CD4-positive, alpha-beta T cell (primary cell): ENCODE measurements around the gene ALOX5AP. TPM values are rescaled to one million over a fixed set of nuclear protein-coding genes. Genes with fewer than 3 reads are reported as not detected.

Experiments used
- ATAC-seq: fragments of 200-7000 bp; cut with Tn5 transposase; one replicate; pipeline ENCODE4 v1.10.0; 2022; ENCODE audit warnings: mild to moderate bottlenecking; ENCODE audit not compliant: poor library complexity
- CTCF ChIA-PET: fragments of 350-600 bp; sonication (Branson Sonifier 250); formaldehyde crosslinking; loops from one replicate; lab custom pipeline; 2021; ENCODE audit warnings: antibody characterized with exemption, inconsistent platforms; lab: Charles Lee
- POLR2A ChIA-PET: fragments of 350-600 bp; sonication (Branson Sonifier 250); formaldehyde crosslinking; loops from one replicate; lab custom pipeline; 2021; ENCODE audit warnings: antibody characterized with exemption, inconsistent platforms; lab: Charles Lee
- DNase-seq, 14 experiments: peaks; one replicate each; pipeline ENCODE4 v3.0.0-alpha.2; 2013 to 2020; ENCODE audit warnings: mixed read lengths in 2 of 14
- H3K27ac ChIP-seq, 2 donors: one replicate each; pipeline versions ENCODE4 v1.5.1 to v1.7.0; 2013; ENCODE audit warnings: low read length in 2 of 2, low read depth in 1 of 2, mild to moderate bottlenecking in 1 of 2
- H3K27me3 ChIP-seq, 2 experiments: 1 replicate in 1 of 2; 2 replicates in 1 of 2; pipeline versions ENCODE4 v1.6.1 to v1.7.0; 2013; ENCODE audit warnings: low read length in 2 of 2, control low read depth in 1 of 2, mild to moderate bottlenecking in 1 of 2, moderate library complexity in 1 of 2; ENCODE audit not compliant: insufficient read depth in 2 of 2, control insufficient read depth in 1 of 2
- H3K36me3 ChIP-seq: one replicate; pipeline ENCODE4 v1.6.1; 2013; ENCODE audit warnings: low read length, control low read depth; ENCODE audit not compliant: insufficient read depth
- H3K4me1 ChIP-seq: one replicate; pipeline ENCODE4 v1.6.1; 2013; ENCODE audit warnings: low read length, control low read depth; ENCODE audit not compliant: insufficient read depth
- H3K4me3 ChIP-seq: one replicate; pipeline ENCODE4 v1.5.1; 2013; ENCODE audit warnings: mild to moderate bottlenecking, low read length, moderate library complexity
- H3K9me3 ChIP-seq, 2 experiments: 1 replicate in 1 of 2; 2 replicates in 1 of 2; pipeline versions ENCODE4 v1.6.1 to v1.7.0; 2013; ENCODE audit warnings: low read length in 2 of 2, mild to moderate bottlenecking in 2 of 2, control low read depth in 1 of 2, moderate library complexity in 1 of 2; ENCODE audit not compliant: control insufficient read depth in 1 of 2, insufficient read depth in 1 of 2
- H3K27ac Mint-ChIP-seq: one replicate; pipeline ENCODE4 v1.8.0; 2020; ENCODE audit warnings: mixed read lengths
- H3K27me3 Mint-ChIP-seq: one replicate; pipeline ENCODE4 v1.8.0; 2021; ENCODE audit warnings: mixed read lengths
- H3K36me3 Mint-ChIP-seq: one replicate; pipeline ENCODE4 v1.8.0; 2021; ENCODE audit warnings: low read depth, mixed read lengths
- H3K4me1 Mint-ChIP-seq: one replicate; pipeline ENCODE4 v1.8.0; 2021; ENCODE audit warnings: low read depth, mixed read lengths
- H3K4me3 Mint-ChIP-seq: one replicate; pipeline ENCODE4 v1.8.0; 2020; ENCODE audit warnings: mild to moderate bottlenecking, mixed read lengths
- H3K9me3 Mint-ChIP-seq: one replicate; pipeline ENCODE4 v1.8.0; 2020; ENCODE audit warnings: mixed read lengths
- intact Hi-C, 2 experiments: fragments of 100-400 bp; cut with DNase I in 1 of 2; cut with micrococcal nuclease in 1 of 2; formaldehyde crosslinking; loops; one replicate each; pipeline versions ENCODE4 v1.15.1 to v1.9.0; 2023 to 2025; cut with DNase I, micrococcal nuclease
- total RNA-seq, 174 experiments: library from RNA in 2 of 174; stranded (reverse) in 2 of 174; gene quantifications; one replicate each; pipeline ENCODE4 v1.2.3 and lab custom pipeline; 2021 to 2026
- TF ChIP-seq, protein P1 (sequence below): fragments of 200-600 bp; IDR thresholded peaks from one replicate; pipeline ENCODE4 v1.8.0; 2022; ENCODE audit warnings: antibody characterized with exemption, mild to moderate bottlenecking

ALOX5AP gene
- total RNA-seq, 2 experiments from 2014 or later, result 16.5 to 19.0 TPM

DNA sequence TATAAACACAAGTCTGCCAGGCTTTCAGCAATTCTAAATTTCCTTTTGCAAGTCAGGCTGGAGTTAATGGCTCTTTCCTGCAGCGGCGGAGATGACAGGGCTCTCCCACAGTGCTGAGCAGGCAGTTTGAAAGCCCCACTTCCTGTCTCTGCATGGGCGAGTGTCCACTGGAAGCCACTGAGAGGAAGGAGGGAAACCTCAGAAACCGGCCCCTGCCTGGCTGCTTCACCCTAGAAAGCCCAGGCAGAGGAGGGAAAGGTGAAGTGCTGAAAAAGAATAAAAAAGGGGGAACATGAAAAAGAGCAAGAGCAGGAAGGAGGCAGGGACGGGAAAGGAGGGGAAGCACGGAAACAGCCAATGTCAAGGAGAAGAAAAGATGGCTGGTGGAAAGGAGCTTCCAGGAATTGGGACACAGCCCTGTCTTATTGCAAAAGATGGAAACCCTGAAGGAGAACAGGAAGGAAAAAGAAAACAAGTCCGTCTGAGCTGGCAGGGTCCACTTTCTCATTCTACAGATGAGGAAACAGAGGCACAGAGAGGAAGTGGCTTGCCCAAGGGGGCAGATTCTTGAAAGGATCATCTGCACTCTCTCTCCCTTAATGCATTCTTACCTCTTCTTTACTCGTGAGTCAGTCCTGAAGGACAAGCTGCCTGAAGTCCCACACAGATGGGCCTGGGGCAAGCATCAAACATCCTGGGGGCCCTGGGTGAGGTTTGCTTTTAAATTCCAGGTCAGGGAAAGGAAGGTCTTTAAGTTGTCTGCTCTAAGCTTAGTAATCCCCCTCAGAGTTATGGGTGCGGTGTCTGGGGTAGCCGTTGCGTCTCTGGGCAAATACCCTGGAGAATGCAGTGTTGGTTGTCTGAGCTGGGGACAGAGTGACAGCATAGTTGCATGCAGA is 38.8 kb upstream of the ALOX5AP start:
- no peak overlapping the region for H3K27ac ChIP-seq
- Mint-ChIP-seq H3K9me3 (no peaks in the 10 kb centered on the region), H3K27ac (no peak overlapping the region), H3K36me3 (no peaks in the 10 kb centered on the region), H3K4me3 (no peak overlapping the region), H3K4me1 (peaks cover 10% of the 10 kb centered on the region), H3K27me3 (peaks cover 19% of the 10 kb centered on the region)
- H3K4me3 ChIP-seq, result no peak overlapping the region
- H3K9me3 ChIP-seq, result no peaks in the 10 kb centered on the region
- TF ChIP-seq, protein P1, sequence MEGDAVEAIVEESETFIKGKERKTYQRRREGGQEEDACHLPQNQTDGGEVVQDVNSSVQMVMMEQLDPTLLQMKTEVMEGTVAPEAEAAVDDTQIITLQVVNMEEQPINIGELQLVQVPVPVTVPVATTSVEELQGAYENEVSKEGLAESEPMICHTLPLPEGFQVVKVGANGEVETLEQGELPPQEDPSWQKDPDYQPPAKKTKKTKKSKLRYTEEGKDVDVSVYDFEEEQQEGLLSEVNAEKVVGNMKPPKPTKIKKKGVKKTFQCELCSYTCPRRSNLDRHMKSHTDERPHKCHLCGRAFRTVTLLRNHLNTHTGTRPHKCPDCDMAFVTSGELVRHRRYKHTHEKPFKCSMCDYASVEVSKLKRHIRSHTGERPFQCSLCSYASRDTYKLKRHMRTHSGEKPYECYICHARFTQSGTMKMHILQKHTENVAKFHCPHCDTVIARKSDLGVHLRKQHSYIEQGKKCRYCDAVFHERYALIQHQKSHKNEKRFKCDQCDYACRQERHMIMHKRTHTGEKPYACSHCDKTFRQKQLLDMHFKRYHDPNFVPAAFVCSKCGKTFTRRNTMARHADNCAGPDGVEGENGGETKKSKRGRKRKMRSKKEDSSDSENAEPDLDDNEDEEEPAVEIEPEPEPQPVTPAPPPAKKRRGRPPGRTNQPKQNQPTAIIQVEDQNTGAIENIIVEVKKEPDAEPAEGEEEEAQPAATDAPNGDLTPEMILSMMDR, result no peak
- H3K4me1 ChIP-seq, result peaks cover 5% of the 10 kb centered on the region
- ChIA-PET POLR2A (interaction anchor here (0.5 to 0.9 kb wide), 2 partner anchors 11 to 867 kb away, joined by 3 read pairs; no protein-coding TSS in a partner anchor), CTCF (no interaction called here)
- H3K27me3 ChIP-seq, result no peaks in the 10 kb centered on the region
- H3K36me3 ChIP-seq, result no peaks in the 10 kb centered on the region
- DNase-seq (peak in 2 of 14 experiments; percentile 23 to 26), ATAC-seq (no peak)
- intact Hi-C loops, result no loop called here

DNA sequence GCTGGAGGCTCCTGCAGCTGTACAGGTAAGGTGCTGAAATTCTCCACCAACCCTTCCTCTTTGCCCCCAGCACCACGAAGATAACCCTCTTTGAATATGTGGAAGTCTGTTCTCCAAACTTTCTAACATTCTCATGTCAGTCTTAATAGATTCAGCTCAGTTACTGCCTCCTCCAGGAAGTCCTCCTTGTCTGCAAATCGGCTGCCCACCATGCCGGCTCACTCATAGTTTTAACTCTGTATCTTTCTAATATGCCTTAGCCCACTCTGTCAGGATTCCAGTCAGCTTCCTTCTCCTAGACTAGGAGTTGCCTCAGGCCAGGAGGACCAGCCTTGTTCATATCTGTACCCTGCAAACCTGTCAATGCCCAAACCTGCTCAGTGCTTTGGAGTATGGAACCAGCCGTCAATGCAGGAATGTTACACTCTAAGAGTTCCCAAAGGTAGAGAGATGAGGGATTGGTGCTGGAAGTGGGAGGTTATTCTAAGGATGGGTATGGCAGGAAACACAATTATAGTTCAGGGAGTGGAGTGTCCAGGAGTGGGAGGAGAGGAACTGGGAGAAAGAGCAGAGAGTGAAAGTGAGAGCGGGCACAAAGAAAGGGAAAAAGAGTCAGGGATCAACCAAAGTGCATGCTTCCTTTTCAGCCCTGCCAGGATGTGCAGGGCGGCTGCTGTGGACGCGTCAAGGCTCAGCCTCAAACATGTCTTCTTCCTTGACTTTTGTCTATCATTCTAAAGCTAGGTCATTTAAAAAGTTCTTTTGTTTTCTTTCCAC is 38.0 kb upstream of the ALOX5AP start:
- ChIA-PET CTCF (no interaction called here), POLR2A (interaction anchor here (0.9 kb wide), 1 partner anchor 10 kb away, joined by 3 read pairs; no protein-coding TSS in a partner anchor)
- no peaks in the 10 kb centered on the region for H3K27me3 ChIP-seq
- Mint-ChIP-seq H3K9me3 (no peaks in the 10 kb centered on the region), H3K4me1 (peaks cover 10% of the 10 kb centered on the region), H3K27me3 (peaks cover 19% of the 10 kb centered on the region), H3K4me3 (no peak overlapping the region), H3K36me3 (no peaks in the 10 kb centered on the region), H3K27ac (no peak overlapping the region)
- intact Hi-C loops, result no loop called here
- no peaks in the 10 kb centered on the region for H3K36me3 ChIP-seq
- DNase-seq, result no peak
- TF ChIP-seq, protein P1, result no peak
- H3K4me3 ChIP-seq, result no peak overlapping the region
- H3K27ac ChIP-seq, result no peak overlapping the region
- H3K9me3 ChIP-seq, result no peaks in the 10 kb centered on the region
- no peak for ATAC-seq
- peaks cover 5% of the 10 kb centered on the region for H3K4me1 ChIP-seq

DNA sequence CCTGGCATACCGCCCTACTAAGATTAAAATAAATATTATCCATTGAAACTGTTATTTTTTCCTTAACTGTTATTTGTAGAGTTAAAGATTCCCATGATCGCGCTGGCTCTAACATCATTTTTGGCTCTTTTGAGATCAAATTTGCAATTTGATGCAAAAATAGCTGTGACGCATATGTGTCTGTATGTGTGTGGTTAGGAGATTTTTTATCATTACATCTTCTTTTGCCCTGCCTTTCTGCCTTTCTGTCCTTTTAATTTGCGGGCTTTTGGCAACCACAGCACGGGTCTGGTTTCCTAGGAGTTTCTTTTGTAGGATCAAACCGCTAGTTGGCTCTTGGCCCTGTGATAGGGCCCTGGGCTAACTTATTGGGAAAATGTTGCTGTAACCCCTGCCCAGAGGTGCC is 37.3 kb upstream of the ALOX5AP start:
- H3K36me3 ChIP-seq, result no peaks in the 10 kb centered on the region
- intact Hi-C loops, result no loop called here
- H3K27me3 ChIP-seq, result no peaks in the 10 kb centered on the region
- H3K4me3 Mint-ChIP-seq, result no peak overlapping the region
- H3K4me3 ChIP-seq, result no peak overlapping the region
- H3K4me1 Mint-ChIP-seq, result peaks cover 10% of the 10 kb centered on the region
- H3K36me3 Mint-ChIP-seq, result no peaks in the 10 kb centered on the region
- peaks cover 5% of the 10 kb centered on the region for H3K4me1 ChIP-seq
- ATAC-seq (no peak), DNase-seq (no peak)
- CTCF ChIA-PET, result no interaction called here
- POLR2A ChIA-PET, result no interaction called here
- H3K27me3 Mint-ChIP-seq, result peaks cover 19% of the 10 kb centered on the region
- H3K27ac Mint-ChIP-seq, result no peak overlapping the region
- H3K27ac ChIP-seq, result no peak overlapping the region
- no peaks in the 10 kb centered on the region for H3K9me3 Mint-ChIP-seq
- H3K9me3 ChIP-seq, result no peaks in the 10 kb centered on the region
- TF ChIP-seq, protein P1, result no peak
